GM04504 (cell line): Measurements from ENCODE around the gene TEX264.
"Not testable (repeated sequence)": the region's sequence is repeated elsewhere in the genome, so short reads cannot be mapped to it uniquely, and the experiment has no call there.

Experiments used
- DNase-seq: peaks from one replicate; pipeline ENCODE4 v3.0.0-alpha.2; 2012; ENCODE audit warnings: low read depth

Gene TEX264

GRCh38 chr3:51670823-51671733 lies at the start of gene TEX264:
TEX264 (plus strand) TSS chr3:51671252; CDS start chr3:51674305, 3,053 bp downstream.
- peak; percentile 74 for DNase-seq

GRCh38 chr3:51622413-51622812 lies 48.6 kb upstream of the TEX264 start:
- DNase-seq: no peak

- peak; percentile 72 for DNase-seq
Observed at GRCh38 chr3:51622868-51623267, 48.2 kb upstream of the TEX264 start.

GRCh38 chr3:51630513-51630912 lies 40.5 kb upstream of the TEX264 start:
- DNase-seq: no peak

GRCh38 chr3:51637144-51637940 lies 33.7 kb upstream of the TEX264 start:
- DNase-seq: no peak

- peak; percentile 26 for DNase-seq
Observed at GRCh38 chr3:51637941-51638471, 33.0 kb upstream of the TEX264 start.

GRCh38 chr3:51642462-51642861 lies 28.6 kb upstream of the TEX264 start:
- no peak for DNase-seq

- no peak for DNase-seq
Observed at GRCh38 chr3:51646091-51646490, 25.0 kb upstream of the TEX264 start.

GRCh38 chr3:51652103-51652502 lies 18.9 kb upstream of the TEX264 start:
- not testable (repeated sequence) for DNase-seq

GRCh38 chr3:51653409-51653808 lies 17.6 kb upstream of the TEX264 start:
- DNase-seq: not testable (repeated sequence)

GRCh38 chr3:51657234-51657633 lies 13.8 kb upstream of the TEX264 start:
- DNase-seq: no peak

- no peak for DNase-seq
Observed at GRCh38 chr3:51659942-51660341, 11.1 kb upstream of the TEX264 start.

GRCh38 chr3:51662456-51662855 lies 8.6 kb upstream of the TEX264 start:
- DNase-seq: no peak

- DNase-seq: no peak
Observed at GRCh38 chr3:51668756-51669155, 2.3 kb upstream of the TEX264 start.

- peak; percentile 51 for DNase-seq
Observed at GRCh38 chr3:51669241-51670052, 1.6 kb upstream of the TEX264 start.

- DNase-seq: no peak
Observed at GRCh38 chr3:51670053-51670822, 814 bp upstream of the TEX264 start.

- peak; percentile 16 for DNase-seq
Observed at GRCh38 chr3:51671734-51672475, 853 bp downstream of the TEX264 start.

GRCh38 chr3:51673181-51673801 lies 2.2 kb downstream of the TEX264 start:
- no peak for DNase-seq

GRCh38 chr3:51673802-51674654 lies 3.0 kb downstream of the TEX264 start:
- DNase-seq: no peak
